GM12878 (cell line): ENCODE data around the gene CROT.

Experiments used
- CEBPB ChIP-seq, 2 experiments: fragments of 150-350 bp in 1 of 2; IDR thresholded peaks; 2 replicates each; pipeline ENCODE4 v1.6.1; 2012 to 2014; ENCODE audit warnings: low read depth in 2 of 2, low read length in 2 of 2, borderline replicate concordance in 1 of 2, inconsistent platforms in 1 of 2
- CTCF ChIP-seq, 3 experiments: IDR thresholded peaks in 2 of 3; conservative IDR thresholded peaks in 1 of 3; 2 replicates each; pipeline ENCODE4 v1.5.1; 2011; ENCODE audit warnings: low read depth in 3 of 3, low read length in 3 of 3, mild to moderate bottlenecking in 3 of 3, control low read depth in 2 of 3, moderate library complexity in 2 of 3, inconsistent platforms in 1 of 3, mixed read lengths in 1 of 3; ENCODE audit not compliant: control insufficient read depth in 2 of 3, insufficient read depth in 1 of 3; ENCODE audit errors: extremely low read depth in 1 of 3
- FOXM1 ChIP-seq: IDR thresholded peaks from 2 replicates; pipeline ENCODE4 v1.6.1; 2012; ENCODE audit warnings: low read depth, mild to moderate bottlenecking, inconsistent platforms, low read length, moderate library complexity
- HCFC1 ChIP-seq: fragments of 150-350 bp; IDR thresholded peaks from 2 replicates; pipeline ENCODE4 v1.6.1; 2014; ENCODE audit warnings: low read length
- KAT2A ChIP-seq: conservative IDR thresholded peaks from 2 replicates; pipeline ENCODE4 v1.6.1; 2011; ENCODE audit warnings: low read depth, low read length; ENCODE audit not compliant: control insufficient read depth
- KDM1A ChIP-seq: fragments of 200-600 bp; sonication (generic); IDR thresholded peaks from 2 replicates; pipeline ENCODE4 v1.6.1; 2016; ENCODE audit warnings: borderline replicate concordance
- NFIC ChIP-seq: IDR thresholded peaks from 2 replicates; pipeline ENCODE4 v1.6.1; 2012; ENCODE audit warnings: low read depth, mild to moderate bottlenecking, inconsistent platforms, low read length, moderate library complexity
- PAX5 ChIP-seq: IDR thresholded peaks from 2 replicates; pipeline ENCODE4 v1.6.1; 2011; ENCODE audit warnings: low read depth, low read length, borderline replicate concordance
- POLR2A ChIP-seq: IDR thresholded peaks from 2 replicates; pipeline ENCODE4 v1.6.1; 2011; ENCODE audit warnings: low read depth, mild to moderate bottlenecking, low read length
- ZZZ3 ChIP-seq: IDR thresholded peaks from 2 replicates; pipeline ENCODE4 v1.6.1; 2011; ENCODE audit warnings: low read depth; ENCODE audit not compliant: control insufficient read depth, insufficient read length
- TF ChIP-seq, protein P1 (sequence below): IDR thresholded peaks from 2 replicates; pipeline ENCODE4 v1.6.1; 2012; ENCODE audit warnings: mild to moderate bottlenecking, low read depth, low read length
- TF ChIP-seq, protein P2 (sequence below): fragments of 450-650 bp; IDR thresholded peaks from 2 replicates; pipeline ENCODE4 v1.6.1; 2017; ENCODE audit warnings: mild to moderate bottlenecking

DNA sequence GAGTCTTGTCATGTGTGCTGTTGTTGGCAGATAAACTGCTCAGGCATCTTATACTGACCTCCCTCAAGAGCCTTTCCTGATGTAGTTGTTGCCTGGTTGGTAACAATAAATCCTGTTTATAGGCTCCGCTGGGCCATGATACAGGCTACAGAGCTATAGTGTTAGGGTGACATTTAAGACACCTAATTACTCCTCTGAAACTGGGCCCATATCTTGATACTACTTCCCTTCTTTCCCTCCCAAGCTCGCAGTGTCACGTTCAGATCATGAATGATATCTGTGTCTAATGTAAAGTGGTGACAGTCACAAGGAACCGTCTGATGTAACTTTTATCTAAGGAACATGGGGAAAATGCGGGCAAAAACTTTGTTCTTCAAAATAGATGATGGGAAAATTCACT, 35.4 kb downstream of the CROT start:
- TF ChIP-seq CTCF (IDR thresholded peaks at IDR 0.05 in 2 of 3, conservative IDR thresholded peaks at IDR 0.05 in 1 of 3; ENCODE audit: control insufficient read depth in 2 of 3, extremely low read depth in 1 of 3, insufficient read depth in 1 of 3, low read depth in 3 of 3, low read length in 3 of 3) (no peak), CEBPB (IDR thresholded peaks at IDR 0.05; ENCODE audit: borderline replicate concordance in 1 of 2, low read depth in 2 of 2, low read length in 2 of 2) (no peak), POLR2A (no peak), NFIC (no peak), KDM1A (no peak), FOXM1 (no peak), ZZZ3 (no peak), KAT2A (no peak), PAX5 (no peak), HCFC1 (no peak)
- TF ChIP-seq, protein P1, sequence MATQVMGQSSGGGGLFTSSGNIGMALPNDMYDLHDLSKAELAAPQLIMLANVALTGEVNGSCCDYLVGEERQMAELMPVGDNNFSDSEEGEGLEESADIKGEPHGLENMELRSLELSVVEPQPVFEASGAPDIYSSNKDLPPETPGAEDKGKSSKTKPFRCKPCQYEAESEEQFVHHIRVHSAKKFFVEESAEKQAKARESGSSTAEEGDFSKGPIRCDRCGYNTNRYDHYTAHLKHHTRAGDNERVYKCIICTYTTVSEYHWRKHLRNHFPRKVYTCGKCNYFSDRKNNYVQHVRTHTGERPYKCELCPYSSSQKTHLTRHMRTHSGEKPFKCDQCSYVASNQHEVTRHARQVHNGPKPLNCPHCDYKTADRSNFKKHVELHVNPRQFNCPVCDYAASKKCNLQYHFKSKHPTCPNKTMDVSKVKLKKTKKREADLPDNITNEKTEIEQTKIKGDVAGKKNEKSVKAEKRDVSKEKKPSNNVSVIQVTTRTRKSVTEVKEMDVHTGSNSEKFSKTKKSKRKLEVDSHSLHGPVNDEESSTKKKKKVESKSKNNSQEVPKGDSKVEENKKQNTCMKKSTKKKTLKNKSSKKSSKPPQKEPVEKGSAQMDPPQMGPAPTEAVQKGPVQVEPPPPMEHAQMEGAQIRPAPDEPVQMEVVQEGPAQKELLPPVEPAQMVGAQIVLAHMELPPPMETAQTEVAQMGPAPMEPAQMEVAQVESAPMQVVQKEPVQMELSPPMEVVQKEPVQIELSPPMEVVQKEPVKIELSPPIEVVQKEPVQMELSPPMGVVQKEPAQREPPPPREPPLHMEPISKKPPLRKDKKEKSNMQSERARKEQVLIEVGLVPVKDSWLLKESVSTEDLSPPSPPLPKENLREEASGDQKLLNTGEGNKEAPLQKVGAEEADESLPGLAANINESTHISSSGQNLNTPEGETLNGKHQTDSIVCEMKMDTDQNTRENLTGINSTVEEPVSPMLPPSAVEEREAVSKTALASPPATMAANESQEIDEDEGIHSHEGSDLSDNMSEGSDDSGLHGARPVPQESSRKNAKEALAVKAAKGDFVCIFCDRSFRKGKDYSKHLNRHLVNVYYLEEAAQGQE: no peak
- TF ChIP-seq, protein P2, sequence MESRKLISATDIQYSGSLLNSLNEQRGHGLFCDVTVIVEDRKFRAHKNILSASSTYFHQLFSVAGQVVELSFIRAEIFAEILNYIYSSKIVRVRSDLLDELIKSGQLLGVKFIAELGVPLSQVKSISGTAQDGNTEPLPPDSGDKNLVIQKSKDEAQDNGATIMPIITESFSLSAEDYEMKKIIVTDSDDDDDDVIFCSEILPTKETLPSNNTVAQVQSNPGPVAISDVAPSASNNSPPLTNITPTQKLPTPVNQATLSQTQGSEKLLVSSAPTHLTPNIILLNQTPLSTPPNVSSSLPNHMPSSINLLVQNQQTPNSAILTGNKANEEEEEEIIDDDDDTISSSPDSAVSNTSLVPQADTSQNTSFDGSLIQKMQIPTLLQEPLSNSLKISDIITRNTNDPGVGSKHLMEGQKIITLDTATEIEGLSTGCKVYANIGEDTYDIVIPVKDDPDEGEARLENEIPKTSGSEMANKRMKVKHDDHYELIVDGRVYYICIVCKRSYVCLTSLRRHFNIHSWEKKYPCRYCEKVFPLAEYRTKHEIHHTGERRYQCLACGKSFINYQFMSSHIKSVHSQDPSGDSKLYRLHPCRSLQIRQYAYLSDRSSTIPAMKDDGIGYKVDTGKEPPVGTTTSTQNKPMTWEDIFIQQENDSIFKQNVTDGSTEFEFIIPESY: no peak
